ENCODE data around the gene FLT1. TPM values are rescaled to one million over a fixed set of nuclear protein-coding genes. Genes with fewer than 3 reads are reported as not detected.

The FLT1 gene, protein sequence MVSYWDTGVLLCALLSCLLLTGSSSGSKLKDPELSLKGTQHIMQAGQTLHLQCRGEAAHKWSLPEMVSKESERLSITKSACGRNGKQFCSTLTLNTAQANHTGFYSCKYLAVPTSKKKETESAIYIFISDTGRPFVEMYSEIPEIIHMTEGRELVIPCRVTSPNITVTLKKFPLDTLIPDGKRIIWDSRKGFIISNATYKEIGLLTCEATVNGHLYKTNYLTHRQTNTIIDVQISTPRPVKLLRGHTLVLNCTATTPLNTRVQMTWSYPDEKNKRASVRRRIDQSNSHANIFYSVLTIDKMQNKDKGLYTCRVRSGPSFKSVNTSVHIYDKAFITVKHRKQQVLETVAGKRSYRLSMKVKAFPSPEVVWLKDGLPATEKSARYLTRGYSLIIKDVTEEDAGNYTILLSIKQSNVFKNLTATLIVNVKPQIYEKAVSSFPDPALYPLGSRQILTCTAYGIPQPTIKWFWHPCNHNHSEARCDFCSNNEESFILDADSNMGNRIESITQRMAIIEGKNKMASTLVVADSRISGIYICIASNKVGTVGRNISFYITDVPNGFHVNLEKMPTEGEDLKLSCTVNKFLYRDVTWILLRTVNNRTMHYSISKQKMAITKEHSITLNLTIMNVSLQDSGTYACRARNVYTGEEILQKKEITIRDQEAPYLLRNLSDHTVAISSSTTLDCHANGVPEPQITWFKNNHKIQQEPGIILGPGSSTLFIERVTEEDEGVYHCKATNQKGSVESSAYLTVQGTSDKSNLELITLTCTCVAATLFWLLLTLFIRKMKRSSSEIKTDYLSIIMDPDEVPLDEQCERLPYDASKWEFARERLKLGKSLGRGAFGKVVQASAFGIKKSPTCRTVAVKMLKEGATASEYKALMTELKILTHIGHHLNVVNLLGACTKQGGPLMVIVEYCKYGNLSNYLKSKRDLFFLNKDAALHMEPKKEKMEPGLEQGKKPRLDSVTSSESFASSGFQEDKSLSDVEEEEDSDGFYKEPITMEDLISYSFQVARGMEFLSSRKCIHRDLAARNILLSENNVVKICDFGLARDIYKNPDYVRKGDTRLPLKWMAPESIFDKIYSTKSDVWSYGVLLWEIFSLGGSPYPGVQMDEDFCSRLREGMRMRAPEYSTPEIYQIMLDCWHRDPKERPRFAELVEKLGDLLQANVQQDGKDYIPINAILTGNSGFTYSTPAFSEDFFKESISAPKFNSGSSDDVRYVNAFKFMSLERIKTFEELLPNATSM (N-terminal part only)
- 10 to 100 TPM; 12.3 to 44.6 TPM for total RNA-seq

DNA sequence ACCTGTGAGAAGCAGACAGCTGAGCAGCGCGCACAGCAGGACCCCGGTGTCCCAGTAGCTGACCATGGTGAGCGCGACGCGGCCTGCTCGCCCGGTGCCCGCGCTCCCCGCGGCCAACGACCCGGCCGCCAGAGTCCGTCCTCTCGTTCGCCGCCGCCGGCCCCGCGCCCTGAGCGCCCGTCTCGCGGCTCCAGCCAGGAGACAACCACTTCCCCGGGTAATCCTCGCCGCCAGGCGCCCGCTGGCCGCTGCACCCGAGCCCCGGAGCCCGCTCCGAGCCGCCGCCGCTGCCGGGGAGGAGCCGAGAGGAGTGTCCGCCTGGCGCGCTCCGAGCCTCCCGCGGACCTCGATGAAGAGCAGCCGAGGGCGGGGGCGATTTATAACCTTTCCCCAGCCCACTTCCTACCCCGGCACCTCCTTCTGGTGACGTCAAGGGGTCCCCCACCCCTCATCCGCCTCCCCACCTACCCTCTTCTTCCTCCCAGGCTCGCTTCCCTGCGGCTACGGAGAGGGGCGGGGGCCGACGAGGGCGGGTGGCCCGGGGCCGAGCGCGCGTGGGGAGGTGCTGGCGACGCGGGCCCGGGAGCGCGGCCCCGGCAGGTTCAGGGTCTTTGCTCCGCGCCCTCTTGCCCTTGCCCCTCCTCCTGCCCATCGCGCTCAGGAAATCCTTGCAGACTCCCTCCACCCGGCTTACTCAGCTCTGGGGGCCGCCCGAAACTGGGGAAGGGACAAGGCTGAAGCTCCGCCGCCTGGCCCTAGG, at the start of gene FLT1:
FLT1 (minus strand) TSS at position 351 of the 760 bp plus-strand sequence; CDS start at position 66, 285 bp downstream.
- peaks cover 13% of the 10 kb centered on the region for H3K27me3 ChIP-seq (replicated peaks; ENCODE audit: insufficient read depth)
- TF ChIP-seq, protein P1, sequence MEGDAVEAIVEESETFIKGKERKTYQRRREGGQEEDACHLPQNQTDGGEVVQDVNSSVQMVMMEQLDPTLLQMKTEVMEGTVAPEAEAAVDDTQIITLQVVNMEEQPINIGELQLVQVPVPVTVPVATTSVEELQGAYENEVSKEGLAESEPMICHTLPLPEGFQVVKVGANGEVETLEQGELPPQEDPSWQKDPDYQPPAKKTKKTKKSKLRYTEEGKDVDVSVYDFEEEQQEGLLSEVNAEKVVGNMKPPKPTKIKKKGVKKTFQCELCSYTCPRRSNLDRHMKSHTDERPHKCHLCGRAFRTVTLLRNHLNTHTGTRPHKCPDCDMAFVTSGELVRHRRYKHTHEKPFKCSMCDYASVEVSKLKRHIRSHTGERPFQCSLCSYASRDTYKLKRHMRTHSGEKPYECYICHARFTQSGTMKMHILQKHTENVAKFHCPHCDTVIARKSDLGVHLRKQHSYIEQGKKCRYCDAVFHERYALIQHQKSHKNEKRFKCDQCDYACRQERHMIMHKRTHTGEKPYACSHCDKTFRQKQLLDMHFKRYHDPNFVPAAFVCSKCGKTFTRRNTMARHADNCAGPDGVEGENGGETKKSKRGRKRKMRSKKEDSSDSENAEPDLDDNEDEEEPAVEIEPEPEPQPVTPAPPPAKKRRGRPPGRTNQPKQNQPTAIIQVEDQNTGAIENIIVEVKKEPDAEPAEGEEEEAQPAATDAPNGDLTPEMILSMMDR (IDR thresholded peaks at IDR 0.05): no peak
- H3K9me3 ChIP-seq: no peaks in the 10 kb centered on the region
- no peaks in the 10 kb centered on the region for H3K36me3 ChIP-seq
- H3K4me3 ChIP-seq: peak within 1 kb of the TSS; percentile 65
- peaks cover 9 to 28% of the 10 kb centered on the region in 2 donors for H3K4me1 ChIP-seq (ENCODE audit: control insufficient read depth in 1 of 2, low read depth in 2 of 2)
- ATAC-seq (ENCODE audit: insufficient number of reproducible peaks, low FRiP score, low read depth) (peak; percentile 11), DNase-seq (ENCODE audit: low spot score) (no peak)
- H3K27ac ChIP-seq: no peak within 1 kb of the TSS

DNA sequence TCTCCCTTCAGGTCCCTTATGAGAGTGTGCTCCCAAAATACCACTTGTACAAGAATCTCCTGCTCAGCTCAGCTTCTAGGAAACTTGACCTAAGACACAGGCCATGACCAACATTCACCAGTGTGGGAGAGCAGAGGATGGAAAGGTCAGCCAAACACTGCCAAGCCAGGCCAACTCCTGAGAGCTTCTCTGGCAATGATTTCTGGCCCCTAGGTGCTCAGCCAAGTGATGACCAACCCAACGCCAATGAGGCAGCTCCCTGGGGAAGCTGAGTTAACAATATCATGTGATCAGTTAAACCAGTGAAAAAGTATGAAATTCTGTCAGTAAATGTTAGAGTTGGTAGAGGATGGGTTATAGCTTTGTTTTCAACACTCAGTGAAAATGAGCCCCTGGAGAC, 49.1 kb upstream of the FLT1 start:
- Histone ChIP-seq H3K9me3 (no peaks in the 10 kb centered on the region), H3K36me3 (no peaks in the 10 kb centered on the region), H3K4me3 (no peak overlapping the region), H3K27ac (no peak overlapping the region), H3K4me1 (ENCODE audit: control insufficient read depth in 1 of 2, low read depth in 2 of 2) (no peaks in the 10 kb centered on the region), H3K27me3 (replicated peaks; ENCODE audit: insufficient read depth) (no peaks in the 10 kb centered on the region)
- DNase-seq (ENCODE audit: low spot score) (no peak), ATAC-seq (ENCODE audit: insufficient number of reproducible peaks, low FRiP score, low read depth) (no peak)
- TF ChIP-seq, protein P1 (IDR thresholded peaks at IDR 0.05): no peak

DNA sequence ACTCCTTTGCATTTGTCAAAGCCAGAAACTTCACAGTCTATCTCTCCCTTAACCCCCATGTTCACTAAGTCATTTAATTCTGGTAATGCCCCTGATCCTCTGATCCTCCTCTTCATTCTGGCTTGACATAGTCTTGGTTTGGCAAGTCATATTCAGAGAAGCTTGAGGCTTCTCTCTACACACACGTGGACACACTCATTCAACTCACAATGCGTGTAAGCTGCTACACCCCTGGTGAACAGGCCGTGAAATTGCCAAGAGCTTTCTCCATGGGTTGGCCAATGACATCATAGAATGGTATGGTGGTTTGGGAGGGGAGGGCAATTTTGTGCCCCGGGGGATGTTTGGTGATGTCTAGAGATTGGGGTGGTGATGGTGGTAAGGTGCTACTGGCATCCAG, 47.9 kb upstream of the FLT1 start:
- H3K4me1 ChIP-seq (ENCODE audit: control insufficient read depth in 1 of 2, low read depth in 2 of 2): no peaks in the 10 kb centered on the region
- H3K9me3 ChIP-seq: no peaks in the 10 kb centered on the region
- DNase-seq (ENCODE audit: low spot score) (no peak), ATAC-seq (ENCODE audit: insufficient number of reproducible peaks, low FRiP score, low read depth) (no peak)
- no peaks in the 10 kb centered on the region for H3K36me3 ChIP-seq
- H3K4me3 ChIP-seq: no peak overlapping the region
- TF ChIP-seq, protein P1 (IDR thresholded peaks at IDR 0.05): no peak
- no peaks in the 10 kb centered on the region for H3K27me3 ChIP-seq (replicated peaks; ENCODE audit: insufficient read depth)
- H3K27ac ChIP-seq: no peak overlapping the region

DNA sequence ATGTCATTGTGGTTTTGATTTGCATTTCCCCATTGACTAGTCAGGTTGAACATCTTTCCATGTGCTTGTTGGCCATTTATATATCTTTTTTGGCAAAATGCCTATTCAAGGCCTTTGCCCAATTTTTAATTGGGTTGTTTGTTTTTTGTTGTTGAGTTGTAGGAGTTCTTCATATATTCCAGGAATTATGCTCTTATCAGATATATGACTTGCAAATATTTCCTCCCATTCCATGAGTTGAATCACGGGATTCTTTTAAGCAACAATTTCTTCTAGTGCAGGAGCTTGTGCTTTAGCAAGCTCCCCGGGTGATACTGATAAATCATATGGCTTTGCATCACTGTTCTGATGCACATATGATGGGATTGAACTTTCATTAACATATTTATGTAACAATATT, 47.0 kb upstream of the FLT1 start:
- TF ChIP-seq, protein P1 (IDR thresholded peaks at IDR 0.05): no peak
- DNase-seq (ENCODE audit: low spot score) (no peak), ATAC-seq (ENCODE audit: insufficient number of reproducible peaks, low FRiP score, low read depth) (no peak)
- no peaks in the 10 kb centered on the region for H3K4me1 ChIP-seq (ENCODE audit: control insufficient read depth in 1 of 2, low read depth in 2 of 2)
- H3K36me3 ChIP-seq: no peaks in the 10 kb centered on the region
- H3K9me3 ChIP-seq: no peaks in the 10 kb centered on the region
- H3K27me3 ChIP-seq (replicated peaks; ENCODE audit: insufficient read depth): no peaks in the 10 kb centered on the region
- H3K27ac ChIP-seq: no peak overlapping the region
- H3K4me3 ChIP-seq: no peak overlapping the region
